ENCODE data around the gene MINDY2. TPM values are rescaled to one million over a fixed set of nuclear protein-coding genes. Genes with fewer than 3 reads are reported as not detected.

Gene MINDY2
- total RNA-seq, 1 experiment from 2014 or later = 17.6 TPM

GRCh38 chr15:58875343-58875742 is 104.2 kb downstream of the MINDY2 start:
- Histone ChIP-seq H3K36me3 (ENCODE audit: control insufficient read depth in 1 of 2, insufficient read depth in 2 of 2, low read length in 2 of 2) (peaks cover 11 to 21% of the 10 kb centered on the region in 2 experiments), H2AFZ (ENCODE audit: low read depth, low read length, poor library complexity, severe bottlenecking) (no peak overlapping the region), H3K27me3 (ENCODE audit: insufficient read depth, low read length) (no peaks in the 10 kb centered on the region), H3K27ac (ENCODE audit: low read depth, low read length) (no peak overlapping the region), H3K79me2 (ENCODE audit: insufficient read depth, low read length) (no peaks in the 10 kb centered on the region), H3K9me2 (ENCODE audit: insufficient read depth) (no peaks in the 10 kb centered on the region), H3K9ac (ENCODE audit: low read length) (no peak overlapping the region), H4K20me1 (ENCODE audit: insufficient read depth) (no peaks in the 10 kb centered on the region), H3K4me3 (replicated peaks in 1 of 2; ENCODE audit: low read depth in 1 of 2, low read length in 2 of 2) (no peak overlapping the region), H3K4me2 (ENCODE audit: low read length) (no peak overlapping the region), H3K9me3 (ENCODE audit: control insufficient read depth in 1 of 2, insufficient read depth in 1 of 2, low read depth in 1 of 2, low read length in 2 of 2) (no peaks in the 10 kb centered on the region), H3K4me1 (ENCODE audit: control insufficient read depth in 1 of 2, insufficient read depth in 2 of 2, low read length in 2 of 2) (no peaks in the 10 kb centered on the region)
- TF ChIP-seq YY1 (IDR thresholded peaks at IDR 0.05; ENCODE audit: extremely low read depth, insufficient replicate concordance, low read depth, low read length) = no peak
- TF ChIP-seq JUND (IDR thresholded peaks at IDR 0.05) = no peak
- no peak for TF ChIP-seq POLR2AphosphoS5 (IDR thresholded peaks at IDR 0.05; ENCODE audit: low read depth, low read length)
- no peak for TF ChIP-seq RAD21 (IDR thresholded peaks at IDR 0.05; ENCODE audit: low read depth)
- no peak for TF ChIP-seq TCF7L2 (IDR thresholded peaks at IDR 0.05; ENCODE audit: borderline replicate concordance, extremely low read depth, insufficient read depth, insufficient read length)
- TF ChIP-seq CEBPB (IDR thresholded peaks at IDR 0.05; ENCODE audit: low read depth) = no peak
- TF ChIP-seq SIN3A (IDR thresholded peaks at IDR 0.05; ENCODE audit: low read depth) = no peak
- no peak for TF ChIP-seq ELF1 (IDR thresholded peaks at IDR 0.05; ENCODE audit: borderline replicate concordance, low read depth)
- TF ChIP-seq, protein P1, sequence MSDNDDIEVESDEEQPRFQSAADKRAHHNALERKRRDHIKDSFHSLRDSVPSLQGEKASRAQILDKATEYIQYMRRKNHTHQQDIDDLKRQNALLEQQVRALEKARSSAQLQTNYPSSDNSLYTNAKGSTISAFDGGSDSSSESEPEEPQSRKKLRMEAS (IDR thresholded peaks at IDR 0.05) = no peak
- TF ChIP-seq EGR1 (IDR thresholded peaks at IDR 0.05; ENCODE audit: low read depth) = no peak
- TF ChIP-seq ZBTB33 (IDR thresholded peaks at IDR 0.05; ENCODE audit: extremely low read depth, insufficient replicate concordance, low read length) = no peak
- TF ChIP-seq ZNF274 (IDR thresholded peaks at IDR 0.05; ENCODE audit: low read depth, low read length) = no peak
- no TSS peak for BruUV-seq (replicated peaks)
- intact Hi-C loops (cut with micrococcal nuclease) = no loop called here
- POLR2A ChIA-PET = no interaction called here
- no peak for ATAC-seq
- RAD21 ChIA-PET (ENCODE audit: low non-redundant PET in 1 of 2, low total read pairs in 2 of 2, uncharacterized antibody in 2 of 2, unreplicated experiment in 2 of 2) = no interaction called here
- no peak for DNase-seq (ENCODE audit: low read depth, low spot score)
- CTCF ChIA-PET = no interaction called here
